PC-9 (cell line): Measurements from ENCODE around the gene NINL. TPM values are rescaled to one million over a fixed set of nuclear protein-coding genes. Genes with fewer than 3 reads are reported as not detected.

Experiments used
- BruUV-seq: library from RNA; stranded (reverse); fragments of 400-500 nt; replicated peaks from 2 replicates; lab custom pipeline; 2021; lab: Mats Ljungman, UMichigan
- CTCF ChIA-PET: fragments of 300-600 bp; sonication (Branson Sonifier 250); formaldehyde crosslinking; loops from one replicate; lab custom pipeline; 2022; ENCODE audit warnings: antibody characterized with exemption; lab: Charles Lee
- POLR2A ChIA-PET: fragments of 300-600 bp; sonication (Branson Sonifier 250); formaldehyde crosslinking; loops from one replicate; lab custom pipeline; 2022; ENCODE audit warnings: antibody characterized with exemption; ENCODE audit not compliant: unreplicated experiment; lab: Charles Lee
- DNase-seq, 2 experiments: peaks; one replicate each; pipeline versions ENCODE4 v3.0.0 to v3.0.0-alpha.2; 2015 to 2022; ENCODE audit warnings: mixed read lengths in 1 of 2
- H2AFZ ChIP-seq: fragments of 200-600 bp; sonication (generic); 2 replicates; pipeline ENCODE4 v1.8.1; 2017; ENCODE audit warnings: antibody characterized with exemption
- H3F3A ChIP-seq: fragments of 200-600 bp; sonication (generic); 2 replicates; pipeline ENCODE4 v1.8.1; 2017; ENCODE audit warnings: antibody characterized with exemption, mild to moderate bottlenecking, low read depth; ENCODE audit not compliant: insufficient read depth
- H3K27ac ChIP-seq: fragments of 200-600 bp; sonication (generic); 2 replicates; pipeline ENCODE4 v1.6.1; 2016; ENCODE audit warnings: mixed run types
- H3K27me3 ChIP-seq: fragments of 200-600 bp; sonication (generic); 2 replicates; pipeline ENCODE4 v1.6.1; 2016; ENCODE audit warnings: low read depth, mixed run types; ENCODE audit not compliant: insufficient read depth
- H3K36me3 ChIP-seq: fragments of 200-600 bp; sonication (generic); 2 replicates; pipeline ENCODE4 v1.6.1; 2016; ENCODE audit warnings: low read depth, mixed run types
- H3K4me1 ChIP-seq: fragments of 200-600 bp; sonication (generic); replicated peaks from 2 replicates; pipeline ENCODE4 v1.6.1; 2016; ENCODE audit warnings: mixed run types; ENCODE audit not compliant: insufficient read depth
- H3K4me2 ChIP-seq: fragments of 200-600 bp; sonication (generic); 2 replicates; pipeline ENCODE4 v1.6.1; 2017; ENCODE audit warnings: mixed run types
- H3K4me3 ChIP-seq: fragments of 200-600 bp; sonication (generic); 2 replicates; pipeline ENCODE4 v1.6.1; 2016; ENCODE audit warnings: mixed run types
- H3K79me2 ChIP-seq: fragments of 200-600 bp; sonication (generic); 2 replicates; pipeline ENCODE4 v1.6.1; 2017; ENCODE audit warnings: low read depth, mixed run types
- H3K9me2 ChIP-seq: fragments of 200-600 bp; sonication (generic); 2 replicates; pipeline ENCODE4 v1.8.1; 2017; ENCODE audit warnings: mild to moderate bottlenecking; ENCODE audit not compliant: insufficient read depth
- H3K9me3 ChIP-seq: fragments of 200-600 bp; sonication (generic); 2 replicates; pipeline ENCODE4 v1.8.1; 2016; ENCODE audit warnings: low read depth; ENCODE audit not compliant: insufficient read depth
- H4K20me1 ChIP-seq: fragments of 200-600 bp; sonication (generic); 2 replicates; pipeline ENCODE4 v1.8.1; 2017; ENCODE audit not compliant: insufficient read depth
- EZH2 ChIP-seq: fragments of 200-600 bp; sonication (generic); IDR thresholded peaks from 2 replicates; pipeline ENCODE4 v1.8.0; 2017; ENCODE audit warnings: antibody characterized with exemption, low read depth
- intact Hi-C: fragments of 100-400 bp; cut with micrococcal nuclease; formaldehyde crosslinking; loops from one replicate; pipeline ENCODE4 v1.10.0; 2022; ENCODE audit not compliant: unreplicated experiment
- total RNA-seq: library from RNA; stranded (reverse); gene quantifications from 2 replicates; pipeline ENCODE4 v1.2.3, GENCODE V29; 2021
- TF ChIP-seq, protein P1 (sequence below): fragments of 200-600 bp; sonication (generic); conservative IDR thresholded peaks from 2 replicates; pipeline ENCODE4 v1.6.1; 2017; ENCODE audit warnings: mixed run types, antibody characterized with exemption, mild to moderate bottlenecking, moderate library complexity

The NINL gene
- total RNA-seq, 1 experiment from 2014 or later, result 19.6 TPM

- Histone ChIP-seq H4K20me1 (peaks cover 3% of the 10 kb centered on the region; the same call in 1 of the 2 replicates), H3F3A (peaks cover 5% of the 10 kb centered on the region; the same call in 1 of the 2 replicates), H3K4me2 (no peak overlapping the region), H2AFZ (no peak overlapping the region), H3K27ac (no peak overlapping the region), H3K36me3 (no peaks in the 10 kb centered on the region), H3K4me1 (peaks cover 13% of the 10 kb centered on the region), H3K4me3 (no peak overlapping the region), H3K9me3 (no peaks in the 10 kb centered on the region), H3K27me3 (no peaks in the 10 kb centered on the region), H3K9me2 (no peaks in the 10 kb centered on the region), H3K79me2 (no peaks in the 10 kb centered on the region)
- CTCF ChIA-PET, result no interaction called here
- intact Hi-C loops, result loop anchor here (10.0 kb wide), 2 partner anchors 92 to 132 kb away; partner anchors contain the start of genes NANP and NINL
- BruUV-seq, result no TSS peak
- POLR2A ChIA-PET, result no interaction called here
- TF ChIP-seq, protein P1, sequence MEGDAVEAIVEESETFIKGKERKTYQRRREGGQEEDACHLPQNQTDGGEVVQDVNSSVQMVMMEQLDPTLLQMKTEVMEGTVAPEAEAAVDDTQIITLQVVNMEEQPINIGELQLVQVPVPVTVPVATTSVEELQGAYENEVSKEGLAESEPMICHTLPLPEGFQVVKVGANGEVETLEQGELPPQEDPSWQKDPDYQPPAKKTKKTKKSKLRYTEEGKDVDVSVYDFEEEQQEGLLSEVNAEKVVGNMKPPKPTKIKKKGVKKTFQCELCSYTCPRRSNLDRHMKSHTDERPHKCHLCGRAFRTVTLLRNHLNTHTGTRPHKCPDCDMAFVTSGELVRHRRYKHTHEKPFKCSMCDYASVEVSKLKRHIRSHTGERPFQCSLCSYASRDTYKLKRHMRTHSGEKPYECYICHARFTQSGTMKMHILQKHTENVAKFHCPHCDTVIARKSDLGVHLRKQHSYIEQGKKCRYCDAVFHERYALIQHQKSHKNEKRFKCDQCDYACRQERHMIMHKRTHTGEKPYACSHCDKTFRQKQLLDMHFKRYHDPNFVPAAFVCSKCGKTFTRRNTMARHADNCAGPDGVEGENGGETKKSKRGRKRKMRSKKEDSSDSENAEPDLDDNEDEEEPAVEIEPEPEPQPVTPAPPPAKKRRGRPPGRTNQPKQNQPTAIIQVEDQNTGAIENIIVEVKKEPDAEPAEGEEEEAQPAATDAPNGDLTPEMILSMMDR, result no peak
- TF ChIP-seq EZH2, result no peak
- DNase-seq, result no peak
These were observed 92.2 kb downstream of the NINL start for GRCh38 chr20:25493137-25493536.

DNA sequence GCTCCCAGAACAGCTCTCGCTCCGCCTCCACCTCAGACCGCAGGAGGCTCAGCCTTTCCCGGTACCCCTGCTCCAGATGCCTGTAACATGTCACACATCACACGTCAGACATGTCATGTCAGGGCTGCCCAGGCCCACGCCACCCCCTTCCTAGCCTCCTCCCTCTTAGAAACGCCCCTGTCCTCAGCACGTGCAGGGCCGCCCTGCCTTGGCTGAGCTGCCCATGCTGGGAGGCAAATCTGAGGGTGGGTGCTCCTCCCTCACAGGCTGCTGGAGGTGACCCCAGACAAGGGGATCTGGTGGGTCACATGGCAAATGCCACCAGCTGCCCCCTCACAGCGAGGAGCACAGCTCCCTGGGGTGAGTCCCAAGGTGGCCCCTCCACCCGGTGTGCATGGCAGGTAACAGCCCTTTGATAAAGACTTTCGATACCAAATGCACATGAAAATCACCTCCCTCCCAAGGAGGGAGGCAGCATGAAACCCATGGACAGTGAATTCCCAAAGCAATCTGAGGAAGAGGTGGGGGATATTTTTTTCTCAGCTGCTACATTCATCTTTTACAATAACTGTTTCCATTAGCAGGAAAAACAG is 93.8 kb downstream of the NINL start:
- Histone ChIP-seq H3K4me3 (no peak overlapping the region), H2AFZ (no peak overlapping the region), H3K36me3 (no peaks in the 10 kb centered on the region), H3K9me2 (no peaks in the 10 kb centered on the region), H4K20me1 (no peaks in the 10 kb centered on the region), H3K9me3 (no peaks in the 10 kb centered on the region), H3F3A (no peaks in the 10 kb centered on the region), H3K4me1 (peaks cover under 1% of the 10 kb centered on the region; the same call in 1 of the 2 replicates), H3K4me2 (no peak overlapping the region), H3K27ac (no peak overlapping the region), H3K79me2 (no peaks in the 10 kb centered on the region), H3K27me3 (no peaks in the 10 kb centered on the region)
- intact Hi-C loops, result loop anchor here (10.0 kb wide), 2 partner anchors 93 to 133 kb away; partner anchors contain the start of genes NANP and NINL
- no TSS peak for BruUV-seq
- TF ChIP-seq, protein P1, result no peak
- TF ChIP-seq EZH2, result no peak
- CTCF ChIA-PET, result no interaction called here
- DNase-seq, result no peak
- POLR2A ChIA-PET, result interaction anchor here (0.7 kb wide), 1 partner anchor 500 kb away, joined by 3 read pairs; no protein-coding TSS in a partner anchor

DNA sequence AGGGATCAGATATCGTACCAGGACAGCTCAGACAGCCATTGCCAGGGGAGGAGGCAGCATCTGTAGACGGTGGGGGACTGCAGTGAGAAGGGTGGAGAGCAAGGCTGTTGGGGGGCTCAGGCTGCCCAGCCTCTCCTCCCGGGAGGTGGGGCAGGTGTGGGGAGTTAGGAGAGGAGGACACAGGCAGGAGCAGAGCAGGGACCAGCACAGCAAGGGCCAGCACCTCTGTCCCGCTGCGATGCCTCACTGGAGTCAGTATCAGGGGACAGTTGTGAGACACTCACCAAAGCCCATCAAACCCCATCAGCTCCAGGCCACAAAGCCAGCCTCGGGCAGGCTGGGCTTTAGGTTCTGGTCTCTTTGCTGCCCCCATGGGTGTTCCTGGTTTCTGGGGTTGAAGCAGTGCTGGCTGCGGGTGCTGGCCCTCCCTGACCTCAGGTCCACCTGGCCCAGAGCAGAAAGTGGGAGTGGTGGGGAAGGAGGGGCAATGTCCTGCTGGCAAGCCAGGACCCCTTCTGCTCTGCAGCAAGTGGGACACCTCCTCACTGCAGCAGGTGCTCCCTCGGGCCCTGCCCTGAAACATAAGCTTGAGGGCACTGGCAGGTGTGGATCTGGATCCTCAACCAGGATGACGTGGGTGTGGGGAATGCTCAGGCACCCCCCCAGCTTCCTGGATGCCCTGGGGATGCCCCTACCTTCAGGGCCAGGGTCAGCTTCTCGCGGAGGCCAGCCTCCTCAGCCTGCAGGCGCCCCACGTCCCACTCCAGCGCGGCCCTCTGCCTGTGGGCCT is 94.5 kb downstream of the NINL start:
- ChIA-PET POLR2A (interaction anchor here (0.7 kb wide), 1 partner anchor 499 kb away, joined by 3 read pairs; no protein-coding TSS in a partner anchor), CTCF (no interaction called here)
- intact Hi-C loops, result loop anchor here (10.0 kb wide), 2 partner anchors 94 to 134 kb away; partner anchors contain the start of genes NANP and NINL
- Histone ChIP-seq H3K4me1 (peaks cover under 1% of the 10 kb centered on the region), H3K36me3 (no peaks in the 10 kb centered on the region), H3K9me3 (no peaks in the 10 kb centered on the region), H3K4me2 (no peak overlapping the region), H3F3A (no peaks in the 10 kb centered on the region; the same call in 1 of the 2 replicates), H3K27ac (no peak overlapping the region), H3K4me3 (no peak overlapping the region), H3K9me2 (no peaks in the 10 kb centered on the region), H3K27me3 (no peaks in the 10 kb centered on the region), H2AFZ (no peak overlapping the region), H4K20me1 (no peaks in the 10 kb centered on the region), H3K79me2 (no peaks in the 10 kb centered on the region)
- BruUV-seq, result no TSS peak
- no peak for TF ChIP-seq EZH2
- TF ChIP-seq, protein P1, result no peak
- no peak for DNase-seq
